ENCODE data around the gene GMCL1.

GMCL1 gene

GRCh38 chr2:69829256-69830044, at the start of gene GMCL1:
Gene GMCL1 (plus strand): TSS chr2:69829660. CDS start chr2:69829893, 233 bp downstream.
- peak; percentile 89 for DNase-seq (ENCODE audit: extremely low read depth, low read depth)
- TF ChIP-seq CTCF (IDR thresholded peaks at IDR 0.05; ENCODE audit: low read depth, low read length): no peak

- TF ChIP-seq CTCF (IDR thresholded peaks at IDR 0.05; ENCODE audit: low read depth, low read length): no peak
- no peak for DNase-seq (ENCODE audit: extremely low read depth, low read depth)
These were observed 48.5 kb upstream of the GMCL1 start for GRCh38 chr2:69780921-69781320.

GRCh38 chr2:69781321-69782248, 47.9 kb upstream of the GMCL1 start:
- DNase-seq (ENCODE audit: extremely low read depth, low read depth): no peak

GRCh38 chr2:69784228-69784627, 45.2 kb upstream of the GMCL1 start:
- no peak for TF ChIP-seq CTCF (IDR thresholded peaks at IDR 0.05; ENCODE audit: low read depth, low read length)
- no peak for DNase-seq (ENCODE audit: extremely low read depth, low read depth)

More at GRCh38 chr2:69781321-69782248, 47.9 kb upstream of the GMCL1 start:
- TF ChIP-seq CTCF (IDR thresholded peaks at IDR 0.05; ENCODE audit: low read depth, low read length): no peak

GRCh38 chr2:69785358-69785757, 44.1 kb upstream of the GMCL1 start:
- TF ChIP-seq CTCF (IDR thresholded peaks at IDR 0.05; ENCODE audit: low read depth, low read length): no peak
- no peak for DNase-seq (ENCODE audit: extremely low read depth, low read depth)

- no peak for TF ChIP-seq CTCF (IDR thresholded peaks at IDR 0.05; ENCODE audit: low read depth, low read length)
- no peak for DNase-seq (ENCODE audit: extremely low read depth, low read depth)
These were observed 43.4 kb upstream of the GMCL1 start for GRCh38 chr2:69786052-69786560.
